GM12872 (cell line): Measurements from ENCODE around the gene SLA2.

ENCODE experiments used
- TF ChIP-seq, protein P1 (sequence below): IDR thresholded peaks from 3 replicates; pipeline ENCODE4 v1.5.1; 2011; ENCODE audit warnings: low read depth, mild to moderate bottlenecking, low read length, moderate library complexity; ENCODE audit not compliant: insufficient read depth

SLA2 gene, protein sequence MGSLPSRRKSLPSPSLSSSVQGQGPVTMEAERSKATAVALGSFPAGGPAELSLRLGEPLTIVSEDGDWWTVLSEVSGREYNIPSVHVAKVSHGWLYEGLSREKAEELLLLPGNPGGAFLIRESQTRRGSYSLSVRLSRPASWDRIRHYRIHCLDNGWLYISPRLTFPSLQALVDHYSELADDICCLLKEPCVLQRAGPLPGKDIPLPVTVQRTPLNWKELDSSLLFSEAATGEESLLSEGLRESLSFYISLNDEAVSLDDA

DNA sequence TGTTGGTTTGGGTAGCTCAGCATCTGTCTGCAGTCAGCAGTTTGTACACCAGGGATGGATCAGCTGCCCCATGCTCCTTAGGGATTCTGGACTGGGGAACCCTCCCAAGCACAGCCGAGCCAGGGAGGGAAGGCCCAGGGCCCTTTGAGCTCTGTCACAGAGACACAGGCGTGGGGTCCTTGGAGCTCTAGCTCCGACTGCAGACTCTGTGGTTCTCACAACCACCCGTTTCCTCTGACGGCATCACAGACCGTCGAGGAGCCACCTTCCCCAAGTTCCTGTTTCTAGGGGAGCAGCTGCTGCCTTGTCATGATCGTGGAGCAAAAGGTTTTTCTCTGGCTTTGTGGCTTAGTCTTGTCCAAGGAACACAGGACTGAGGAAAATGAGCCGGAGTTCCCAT, at the start of gene SLA2:
Gene SLA2 (minus strand): TSS at position 199 of the 400 bp plus-strand sequence. CDS start 4,861 bp downstream, outside the sequence.
- TF ChIP-seq, protein P1, sequence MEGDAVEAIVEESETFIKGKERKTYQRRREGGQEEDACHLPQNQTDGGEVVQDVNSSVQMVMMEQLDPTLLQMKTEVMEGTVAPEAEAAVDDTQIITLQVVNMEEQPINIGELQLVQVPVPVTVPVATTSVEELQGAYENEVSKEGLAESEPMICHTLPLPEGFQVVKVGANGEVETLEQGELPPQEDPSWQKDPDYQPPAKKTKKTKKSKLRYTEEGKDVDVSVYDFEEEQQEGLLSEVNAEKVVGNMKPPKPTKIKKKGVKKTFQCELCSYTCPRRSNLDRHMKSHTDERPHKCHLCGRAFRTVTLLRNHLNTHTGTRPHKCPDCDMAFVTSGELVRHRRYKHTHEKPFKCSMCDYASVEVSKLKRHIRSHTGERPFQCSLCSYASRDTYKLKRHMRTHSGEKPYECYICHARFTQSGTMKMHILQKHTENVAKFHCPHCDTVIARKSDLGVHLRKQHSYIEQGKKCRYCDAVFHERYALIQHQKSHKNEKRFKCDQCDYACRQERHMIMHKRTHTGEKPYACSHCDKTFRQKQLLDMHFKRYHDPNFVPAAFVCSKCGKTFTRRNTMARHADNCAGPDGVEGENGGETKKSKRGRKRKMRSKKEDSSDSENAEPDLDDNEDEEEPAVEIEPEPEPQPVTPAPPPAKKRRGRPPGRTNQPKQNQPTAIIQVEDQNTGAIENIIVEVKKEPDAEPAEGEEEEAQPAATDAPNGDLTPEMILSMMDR = no peak

DNA sequence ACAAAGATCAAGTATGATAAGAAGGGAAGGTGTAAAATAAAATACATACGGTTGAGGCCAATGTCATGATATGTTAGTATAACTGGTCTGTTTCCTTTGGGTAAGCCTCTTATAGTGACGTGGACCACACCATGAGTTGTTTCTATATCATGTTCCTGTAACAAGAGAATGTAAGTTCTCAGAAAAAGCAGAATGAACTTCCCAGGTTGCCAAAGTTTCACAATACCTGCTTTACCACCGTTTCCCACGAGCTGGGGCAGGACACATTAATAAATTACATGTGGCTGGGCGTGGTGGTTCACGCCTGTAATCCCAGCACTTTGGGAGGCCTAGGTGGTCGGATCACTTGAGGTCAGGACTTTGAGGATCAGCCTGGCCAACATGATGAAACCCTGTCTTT, 42.6 kb upstream of the SLA2 start:
- TF ChIP-seq, protein P1 = no peak

DNA sequence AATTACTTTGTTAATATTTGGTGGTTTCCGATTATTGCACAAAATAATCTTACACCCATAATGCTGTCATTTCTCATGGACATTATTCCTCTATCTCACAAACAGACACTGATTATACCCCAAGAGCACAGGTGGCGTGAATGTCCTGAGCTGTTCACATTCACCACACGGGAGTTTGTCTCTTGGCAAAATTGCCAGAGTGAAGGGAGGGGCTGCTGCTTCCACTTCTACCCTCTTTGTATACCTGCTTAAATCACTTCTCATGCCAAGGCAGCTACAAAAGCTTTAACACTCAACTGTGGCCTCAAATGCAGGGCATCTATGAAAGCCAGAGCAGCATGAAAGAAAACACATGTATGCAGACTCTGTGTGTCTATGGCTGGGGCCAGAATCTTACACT, 41.9 kb upstream of the SLA2 start:
- TF ChIP-seq, protein P1 = no peak

DNA sequence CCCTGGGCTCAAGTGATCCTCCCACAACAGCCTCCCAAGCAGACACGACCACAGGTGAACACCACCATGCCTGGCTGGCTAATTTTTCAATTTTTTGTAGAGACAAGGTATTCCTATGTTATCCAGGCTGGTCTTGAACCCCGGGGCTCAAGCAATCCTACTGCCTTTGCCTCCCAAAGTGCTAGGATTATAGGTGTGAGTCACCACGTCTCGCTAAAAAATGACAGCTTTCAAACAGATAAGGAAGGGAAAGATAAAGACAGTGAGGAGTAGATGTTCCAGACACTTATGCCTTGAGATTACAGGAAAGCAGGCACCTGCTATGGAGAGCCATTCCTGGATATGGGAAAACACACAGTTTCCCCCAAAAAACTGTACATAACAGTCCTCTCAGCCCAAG, 40.9 kb upstream of the SLA2 start:
- TF ChIP-seq, protein P1 = no peak

DNA sequence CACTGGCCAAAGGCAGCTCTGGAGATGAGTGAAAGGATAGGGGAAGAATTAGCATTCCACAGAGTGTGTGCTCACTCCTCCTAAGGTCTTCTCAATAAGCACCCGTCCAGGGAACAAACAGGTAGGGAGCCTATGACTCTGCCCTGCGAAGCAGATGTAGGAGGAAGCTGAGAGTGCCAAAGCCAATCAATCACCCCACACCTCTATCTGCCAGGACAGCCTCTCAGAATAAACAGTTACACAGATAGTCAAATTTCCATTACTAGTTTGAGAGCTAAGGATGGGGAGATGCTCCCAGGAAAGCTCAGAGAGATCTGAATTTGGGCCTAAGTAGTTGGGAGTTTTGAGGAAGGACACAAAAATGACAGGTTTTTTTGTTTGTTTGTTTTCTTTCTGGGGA, 40.5 kb upstream of the SLA2 start:
- TF ChIP-seq, protein P1 = no peak

DNA sequence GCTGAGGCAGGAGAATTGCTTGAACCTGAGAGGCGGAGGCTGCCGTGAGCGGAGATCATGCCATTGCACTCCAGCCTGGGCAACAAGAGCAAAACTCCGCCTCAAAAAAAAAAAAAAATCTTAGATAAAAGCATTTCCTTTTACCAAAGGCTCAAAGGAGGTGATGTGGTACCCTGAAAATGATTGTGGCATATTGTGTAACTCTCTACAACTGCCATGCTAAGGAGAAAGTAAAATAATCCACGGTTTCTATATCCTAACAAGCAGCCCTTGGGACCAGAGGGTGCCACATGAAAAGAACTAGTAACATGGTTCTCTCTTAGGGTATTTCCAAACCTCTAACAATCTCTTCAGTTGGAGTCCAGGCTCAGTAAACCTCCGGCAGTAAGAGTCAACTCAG, 38.8 kb upstream of the SLA2 start:
- TF ChIP-seq, protein P1 = no peak

DNA sequence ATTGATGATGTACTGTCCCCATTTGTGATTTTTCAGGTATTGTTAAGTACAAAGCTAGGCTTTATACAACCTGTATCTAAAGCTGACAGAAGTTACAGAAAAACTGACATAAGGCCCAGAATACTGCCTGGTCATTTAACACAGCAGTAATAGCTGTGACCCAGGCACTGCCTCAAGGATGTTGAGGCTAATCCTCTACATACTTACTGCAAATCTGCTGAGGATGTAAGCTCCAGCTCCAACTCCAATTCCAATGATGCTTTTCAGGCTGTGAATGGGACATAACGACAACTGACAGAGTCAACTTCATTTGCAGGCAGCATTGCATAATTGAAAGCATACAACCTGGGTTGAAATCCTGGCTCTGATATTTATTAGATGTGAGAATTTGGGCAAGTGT, 36.3 kb upstream of the SLA2 start:
- TF ChIP-seq, protein P1 = no peak
